ENCODE measurements around the gene PARVG.

The PARVG gene

GRCh38 chr22:44199866-44200265 lies 19.1 kb downstream of the PARVG start:
- Histone ChIP-seq H3K36me3 (ENCODE audit: low read length) (no peaks in the 10 kb centered on the region), H3K9me2 (replicated peaks; ENCODE audit: insufficient read depth, low read length) (no peaks in the 10 kb centered on the region), H3K4me3 (ENCODE audit: insufficient read depth, low read length, poor library complexity, severe bottlenecking) (no peak overlapping the region), H3K9me3 (ENCODE audit: insufficient read depth, low read length) (no peaks in the 10 kb centered on the region), H2AFZ (ENCODE audit: low read depth, low read length, severe bottlenecking) (no peak overlapping the region), H3K27ac (ENCODE audit: low read depth, low read length) (no peak overlapping the region), H3K4me2 (ENCODE audit: low read depth, low read length, poor library complexity, severe bottlenecking) (no peak overlapping the region), H3K79me2 (ENCODE audit: insufficient read depth, low read length) (no peaks in the 10 kb centered on the region), H3F3A (ENCODE audit: insufficient read depth) (no peaks in the 10 kb centered on the region), H3K9ac (ENCODE audit: low read length) (no peak overlapping the region), H3K27me3 (ENCODE audit: low read length) (no peaks in the 10 kb centered on the region), H4K20me1 (ENCODE audit: low read depth, low read length) (no peaks in the 10 kb centered on the region)
- TF ChIP-seq EZH2phosphoT487 (conservative IDR thresholded peaks at IDR 0.05; ENCODE audit: low read length), result no peak
- no peak for TF ChIP-seq CTCF (IDR thresholded peaks at IDR 0.05; ENCODE audit: insufficient read depth, low read length, poor library complexity, severe bottlenecking)

- H3K79me2 ChIP-seq (ENCODE audit: insufficient read depth, low read length), result no peaks in the 10 kb centered on the region
- no peaks in the 10 kb centered on the region for H3K9me3 ChIP-seq (ENCODE audit: insufficient read depth, low read length)
- no peak overlapping the region for H3K4me3 ChIP-seq (ENCODE audit: insufficient read depth, low read length, poor library complexity, severe bottlenecking)
- no peaks in the 10 kb centered on the region for H3K9me2 ChIP-seq (replicated peaks; ENCODE audit: insufficient read depth, low read length)
- H4K20me1 ChIP-seq (ENCODE audit: low read depth, low read length), result no peaks in the 10 kb centered on the region
- no peaks in the 10 kb centered on the region for H3F3A ChIP-seq (ENCODE audit: insufficient read depth)
- H3K27me3 ChIP-seq (ENCODE audit: low read length), result no peaks in the 10 kb centered on the region
- no peak overlapping the region for H3K9ac ChIP-seq (ENCODE audit: low read length)
- no peak overlapping the region for H3K27ac ChIP-seq (ENCODE audit: low read depth, low read length)
- no peak overlapping the region for H2AFZ ChIP-seq (ENCODE audit: low read depth, low read length, severe bottlenecking)
- no peak for TF ChIP-seq EZH2phosphoT487 (conservative IDR thresholded peaks at IDR 0.05; ENCODE audit: low read length)
- no peak for TF ChIP-seq CTCF (IDR thresholded peaks at IDR 0.05; ENCODE audit: insufficient read depth, low read length, poor library complexity, severe bottlenecking)
- H3K4me2 ChIP-seq (ENCODE audit: low read depth, low read length, poor library complexity, severe bottlenecking), result no peak overlapping the region
- H3K36me3 ChIP-seq (ENCODE audit: low read length), result no peaks in the 10 kb centered on the region
Observed at GRCh38 chr22:44200451-44200850, 19.7 kb downstream of the PARVG start.

- Histone ChIP-seq H3F3A (ENCODE audit: insufficient read depth) (no peaks in the 10 kb centered on the region), H3K27ac (ENCODE audit: low read depth, low read length) (no peak overlapping the region), H3K9me3 (ENCODE audit: insufficient read depth, low read length) (no peaks in the 10 kb centered on the region), H3K27me3 (ENCODE audit: low read length) (no peaks in the 10 kb centered on the region), H3K9me2 (replicated peaks; ENCODE audit: insufficient read depth, low read length) (no peaks in the 10 kb centered on the region), H3K36me3 (ENCODE audit: low read length) (no peaks in the 10 kb centered on the region), H3K4me2 (ENCODE audit: low read depth, low read length, poor library complexity, severe bottlenecking) (no peak overlapping the region), H3K79me2 (ENCODE audit: insufficient read depth, low read length) (no peaks in the 10 kb centered on the region), H3K9ac (ENCODE audit: low read length) (no peak overlapping the region), H3K4me3 (ENCODE audit: insufficient read depth, low read length, poor library complexity, severe bottlenecking) (no peak overlapping the region), H2AFZ (ENCODE audit: low read depth, low read length, severe bottlenecking) (no peak overlapping the region), H4K20me1 (ENCODE audit: low read depth, low read length) (no peaks in the 10 kb centered on the region)
- TF ChIP-seq EZH2phosphoT487 (conservative IDR thresholded peaks at IDR 0.05; ENCODE audit: low read length), result no peak
- no peak for TF ChIP-seq CTCF (IDR thresholded peaks at IDR 0.05; ENCODE audit: insufficient read depth, low read length, poor library complexity, severe bottlenecking)
Observed at GRCh38 chr22:44200855-44201550, 20.3 kb downstream of the PARVG start.

Data from SU-DHL-6 (cell line).